ENCODE data around the gene UQCR10.

Gene UQCR10

DNA sequence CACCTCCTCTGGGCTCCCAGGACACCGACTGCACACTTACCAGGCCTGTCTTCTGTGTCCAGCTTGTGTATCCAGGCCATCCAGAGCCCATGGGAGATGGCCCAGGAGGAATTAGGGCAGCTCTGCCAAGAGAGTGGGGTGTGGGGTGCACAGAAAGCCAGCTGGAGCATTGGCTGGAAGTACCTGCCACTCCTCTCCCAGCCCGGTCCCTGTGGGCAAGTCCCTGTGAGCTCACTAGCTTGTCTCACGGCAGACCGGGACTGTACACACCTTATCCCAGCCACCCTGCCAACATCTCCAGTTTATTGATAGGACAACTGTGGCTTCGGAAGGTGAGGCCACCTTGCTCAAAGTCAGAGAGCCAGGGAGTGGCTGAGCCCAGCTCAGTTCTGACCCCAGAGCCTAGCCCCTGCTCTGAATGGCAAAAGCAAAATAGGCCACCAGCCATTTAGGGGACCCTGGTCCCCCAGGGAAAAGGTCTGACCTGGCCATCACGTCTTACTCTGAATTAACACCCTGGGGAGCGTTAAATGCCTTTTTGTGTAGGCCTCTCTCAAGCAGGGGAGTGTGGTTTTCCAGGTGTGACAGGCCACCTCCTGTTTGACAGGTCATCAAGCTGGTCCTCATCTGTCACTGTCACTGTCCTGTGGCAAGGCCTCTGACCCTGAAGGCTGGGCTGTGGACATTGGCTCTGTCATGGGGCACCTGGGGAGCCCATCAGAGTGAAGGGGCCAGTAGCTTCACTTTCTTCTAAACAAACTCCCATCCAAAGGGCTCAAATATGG, 15.1 kb downstream of the UQCR10 start:
- TF ChIP-seq, protein P1, sequence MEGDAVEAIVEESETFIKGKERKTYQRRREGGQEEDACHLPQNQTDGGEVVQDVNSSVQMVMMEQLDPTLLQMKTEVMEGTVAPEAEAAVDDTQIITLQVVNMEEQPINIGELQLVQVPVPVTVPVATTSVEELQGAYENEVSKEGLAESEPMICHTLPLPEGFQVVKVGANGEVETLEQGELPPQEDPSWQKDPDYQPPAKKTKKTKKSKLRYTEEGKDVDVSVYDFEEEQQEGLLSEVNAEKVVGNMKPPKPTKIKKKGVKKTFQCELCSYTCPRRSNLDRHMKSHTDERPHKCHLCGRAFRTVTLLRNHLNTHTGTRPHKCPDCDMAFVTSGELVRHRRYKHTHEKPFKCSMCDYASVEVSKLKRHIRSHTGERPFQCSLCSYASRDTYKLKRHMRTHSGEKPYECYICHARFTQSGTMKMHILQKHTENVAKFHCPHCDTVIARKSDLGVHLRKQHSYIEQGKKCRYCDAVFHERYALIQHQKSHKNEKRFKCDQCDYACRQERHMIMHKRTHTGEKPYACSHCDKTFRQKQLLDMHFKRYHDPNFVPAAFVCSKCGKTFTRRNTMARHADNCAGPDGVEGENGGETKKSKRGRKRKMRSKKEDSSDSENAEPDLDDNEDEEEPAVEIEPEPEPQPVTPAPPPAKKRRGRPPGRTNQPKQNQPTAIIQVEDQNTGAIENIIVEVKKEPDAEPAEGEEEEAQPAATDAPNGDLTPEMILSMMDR (conservative IDR thresholded peaks at IDR 0.05), result no peak
- no peak overlapping the region for H3K27ac ChIP-seq

DNA sequence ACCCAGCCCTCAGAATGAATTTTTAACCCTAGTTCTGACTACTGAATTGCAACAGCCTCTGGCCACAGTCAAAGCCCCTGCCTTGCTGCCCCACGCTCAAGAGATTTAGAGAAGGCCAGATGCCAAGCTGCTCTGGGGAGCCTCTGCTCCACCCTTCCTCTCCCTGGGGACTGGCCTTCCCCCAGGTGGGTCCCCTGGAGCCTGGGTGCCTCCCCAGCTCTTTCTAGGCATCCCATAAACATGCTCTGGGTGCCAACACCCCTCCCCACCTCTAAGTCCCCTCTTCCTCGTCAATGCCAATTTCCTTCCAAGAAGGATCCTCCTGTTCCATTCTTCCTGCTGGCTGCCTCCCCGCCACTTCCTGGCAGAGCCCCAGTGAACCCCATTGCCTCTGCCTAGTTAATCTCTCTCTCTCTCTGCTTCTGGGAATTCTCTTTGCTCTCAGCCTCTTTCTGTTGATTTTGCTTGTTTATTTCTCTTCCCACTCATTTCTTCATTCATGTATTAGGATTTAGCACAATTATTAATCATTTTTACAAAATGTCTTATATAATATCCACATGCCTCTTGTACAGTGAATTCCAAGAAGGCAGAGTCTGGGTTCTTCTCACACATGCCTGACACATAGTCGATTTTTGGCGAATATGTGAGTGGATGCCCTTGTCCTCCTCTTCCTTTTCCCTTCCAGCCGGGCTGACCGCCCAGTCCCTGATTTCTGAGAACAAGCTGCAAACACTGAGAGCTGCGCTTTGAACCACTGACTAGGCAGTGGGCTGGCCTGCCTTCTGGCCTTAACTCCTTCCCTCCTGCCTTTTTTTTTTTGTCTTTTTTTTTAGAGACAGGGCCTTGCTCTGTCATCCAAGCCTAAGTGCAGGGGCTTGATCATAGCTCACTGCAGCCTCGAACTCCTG, 17.5 kb downstream of the UQCR10 start:
- H3K27ac ChIP-seq, result no peak overlapping the region
- TF ChIP-seq, protein P1 (conservative IDR thresholded peaks at IDR 0.05), result no peak

DNA sequence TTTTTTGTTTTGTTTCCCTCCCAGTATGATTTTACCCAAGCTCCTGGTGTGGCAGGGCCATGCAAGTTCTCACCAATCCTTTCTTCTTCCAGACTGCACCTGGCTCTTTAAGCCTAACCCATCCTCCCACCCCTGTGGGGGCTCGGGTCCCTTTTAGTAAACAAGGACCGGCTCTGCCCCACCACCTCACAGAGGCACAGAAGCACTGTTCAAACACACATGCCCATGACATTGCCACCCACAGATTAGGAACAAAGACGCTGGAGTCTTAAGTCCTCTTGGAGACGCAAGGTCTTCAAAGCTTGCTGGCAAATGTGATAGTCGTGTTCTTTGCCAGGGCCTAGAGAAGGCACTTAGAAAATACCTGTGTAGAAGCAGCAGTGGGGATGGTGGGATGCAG, 18.9 kb downstream of the UQCR10 start:
- TF ChIP-seq, protein P1 (conservative IDR thresholded peaks at IDR 0.05), result no peak
- no peak overlapping the region for H3K27ac ChIP-seq

- TF ChIP-seq, protein P1 (conservative IDR thresholded peaks at IDR 0.05), result no peak
- no peak overlapping the region for H3K27ac ChIP-seq
These were observed 20.3 kb downstream of the UQCR10 start for GRCh38 chr22:29787371-29787980.

- TF ChIP-seq, protein P1 (conservative IDR thresholded peaks at IDR 0.05), result no peak
- H3K27ac ChIP-seq, result no peak overlapping the region
These were observed 21.4 kb downstream of the UQCR10 start for GRCh38 chr22:29788339-29789279.

DNA sequence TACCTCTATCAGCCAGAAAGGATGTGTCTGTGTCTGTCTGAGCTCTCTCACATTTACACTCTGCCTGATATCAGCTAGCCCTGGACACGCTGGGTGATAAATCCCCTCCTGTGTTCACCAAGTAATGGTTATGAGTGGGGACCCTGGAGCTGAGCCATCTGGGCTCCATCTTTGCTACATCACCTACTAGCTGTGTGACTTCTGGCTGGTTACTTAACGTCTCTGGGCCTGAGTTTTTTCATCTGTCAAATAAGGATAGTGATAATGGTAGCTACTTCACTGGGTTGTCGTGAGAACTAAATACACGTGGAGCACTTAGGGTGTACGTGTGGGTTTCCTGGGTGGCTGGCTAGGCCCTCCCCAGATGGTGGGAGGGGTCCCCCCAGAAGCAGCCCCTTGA, 22.9 kb downstream of the UQCR10 start:
- TF ChIP-seq, protein P1 (conservative IDR thresholded peaks at IDR 0.05), result no peak
- no peak overlapping the region for H3K27ac ChIP-seq

All from VCaP (cell line).